ENCODE results near the gene GPR183. TPM values are rescaled to one million over a fixed set of nuclear protein-coding genes. Genes with fewer than 3 reads are reported as not detected.

GPR183 gene
- total RNA-seq, 1 donor from 2014 or later: 12.0 TPM

GRCh38 chr13:99347911-99348451 is 40.8 kb upstream of the GPR183 start:
- H3K27me3 ChIP-seq: no peaks in the 10 kb centered on the region
- H3K4me3 ChIP-seq: no peak overlapping the region
- TF ChIP-seq POLR2A (IDR thresholded peaks at IDR 0.05) (no peak), POLR2AphosphoS5 (IDR thresholded peaks at IDR 0.05; ENCODE audit: insufficient read depth in 1 of 2, low read depth in 1 of 2) (no peak), CTCF (IDR thresholded peaks at IDR 0.05) (no peak)
- no peaks in the 10 kb centered on the region for H3K4me1 ChIP-seq
- H3K27ac ChIP-seq: no peak overlapping the region
- intact Hi-C loops (cut with DNase I): no loop called here
- H3K36me3 ChIP-seq: peaks cover 0 to 15% of the 10 kb centered on the region in 2 donors
- no peak for DNase-seq (ENCODE audit: extremely low spot score in 2 of 2)
- no peaks in the 10 kb centered on the region for H3K9me3 ChIP-seq

DNA sequence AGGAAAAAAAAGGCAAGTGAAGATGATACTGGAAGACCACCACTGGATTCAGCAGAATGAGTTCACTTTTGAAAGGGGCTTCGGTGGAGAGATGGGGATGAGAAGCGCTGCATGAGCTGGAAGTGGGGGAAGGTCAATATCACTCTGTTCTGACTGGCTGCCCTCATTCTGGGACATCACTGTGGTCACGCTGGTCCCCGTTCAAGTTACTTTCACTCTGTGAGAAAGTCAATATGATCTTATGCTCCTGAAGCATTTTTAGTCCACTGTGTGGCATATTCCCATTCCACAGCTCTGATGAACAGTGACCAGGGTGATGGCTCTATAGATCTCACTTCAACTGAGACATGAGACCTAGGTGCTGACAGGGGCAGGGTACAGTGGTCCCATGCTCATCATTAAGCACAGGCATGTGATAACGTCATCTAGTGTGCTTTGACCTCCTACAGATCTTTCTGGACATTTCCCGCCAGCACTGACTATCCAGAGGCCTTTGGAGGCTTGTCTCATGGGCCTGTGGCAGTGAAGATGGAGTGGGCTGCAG is 40.2 kb upstream of the GPR183 start:
- no peak for DNase-seq (ENCODE audit: extremely low spot score in 2 of 2)
- no peaks in the 10 kb centered on the region for H3K9me3 ChIP-seq
- no peaks in the 10 kb centered on the region for H3K4me1 ChIP-seq
- H3K4me3 ChIP-seq: no peak overlapping the region
- peaks cover 0 to 18% of the 10 kb centered on the region in 2 donors for H3K36me3 ChIP-seq
- intact Hi-C loops (cut with DNase I): no loop called here
- no peak overlapping the region for H3K27ac ChIP-seq
- TF ChIP-seq POLR2AphosphoS5 (IDR thresholded peaks at IDR 0.05; ENCODE audit: insufficient read depth in 1 of 2, low read depth in 1 of 2): no peak
- TF ChIP-seq CTCF (IDR thresholded peaks at IDR 0.05): no peak
- no peak for TF ChIP-seq POLR2A (IDR thresholded peaks at IDR 0.05)
- no peaks in the 10 kb centered on the region for H3K27me3 ChIP-seq

DNA sequence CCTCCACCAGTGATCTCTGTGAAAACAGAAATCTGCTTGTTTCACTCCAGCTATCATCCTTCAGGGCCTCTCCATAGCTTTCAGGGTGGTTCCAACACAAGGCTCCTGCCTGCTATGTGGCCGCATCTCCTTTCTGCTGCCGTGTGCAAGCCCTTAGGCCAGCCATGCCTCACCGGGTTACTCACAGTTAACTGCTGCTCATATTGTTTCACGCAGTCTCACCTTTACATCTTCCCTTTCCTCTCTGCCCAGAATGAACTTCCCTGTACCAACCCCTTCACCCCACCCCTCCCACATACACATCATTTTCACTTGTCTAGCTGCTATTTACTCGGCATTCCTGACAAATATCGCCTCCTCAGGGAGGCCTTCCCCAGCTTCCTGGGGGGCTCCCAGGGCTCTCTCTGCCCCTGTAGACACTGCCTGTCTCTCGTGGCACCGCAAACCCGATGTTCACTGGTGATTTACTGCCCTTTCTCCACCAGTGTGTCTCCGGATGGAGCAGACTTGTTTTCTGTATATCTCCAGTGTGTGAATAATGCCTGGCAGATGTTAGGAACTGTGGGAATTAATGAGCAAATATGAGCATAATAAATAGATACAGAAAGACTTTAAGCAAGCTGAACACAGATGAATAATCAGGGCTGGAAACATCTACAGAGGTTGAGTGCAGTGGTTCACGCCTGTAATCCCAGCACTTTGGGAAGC is 39.3 kb upstream of the GPR183 start:
- H3K4me1 ChIP-seq: no peaks in the 10 kb centered on the region
- H3K9me3 ChIP-seq: no peaks in the 10 kb centered on the region
- H3K36me3 ChIP-seq: peaks cover 0 to 20% of the 10 kb centered on the region in 2 donors
- H3K27ac ChIP-seq: no peak overlapping the region
- no peak overlapping the region for H3K4me3 ChIP-seq
- H3K27me3 ChIP-seq: no peaks in the 10 kb centered on the region
- TF ChIP-seq CTCF (IDR thresholded peaks at IDR 0.05) (no peak), POLR2AphosphoS5 (IDR thresholded peaks at IDR 0.05; ENCODE audit: insufficient read depth in 1 of 2, low read depth in 1 of 2) (no peak), POLR2A (IDR thresholded peaks at IDR 0.05) (no peak)
- DNase-seq (ENCODE audit: extremely low spot score in 2 of 2): no peak
- intact Hi-C loops (cut with DNase I): no loop called here

DNA sequence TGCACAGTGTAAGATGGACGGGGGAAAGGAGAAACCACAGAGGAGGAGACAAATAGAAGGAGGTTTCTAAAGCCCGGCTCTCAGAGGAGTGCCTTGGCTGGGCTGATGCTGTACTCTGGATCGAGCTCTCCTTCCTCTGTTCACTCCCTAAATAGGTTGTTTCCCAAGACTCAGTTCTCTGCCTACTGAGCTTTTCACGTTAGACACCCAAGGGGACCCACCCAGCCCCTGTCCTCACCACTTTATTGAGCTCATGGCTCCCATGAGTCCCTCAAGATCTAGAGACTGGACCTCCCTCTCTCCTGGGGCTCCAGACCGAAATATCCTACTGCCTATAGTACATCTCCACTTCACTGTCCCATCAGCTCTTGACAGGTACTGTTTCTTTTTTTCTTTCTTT is 38.1 kb upstream of the GPR183 start:
- Histone ChIP-seq H3K36me3 (peaks cover 0 to 28% of the 10 kb centered on the region in 2 donors), H3K27ac (no peak overlapping the region), H3K9me3 (no peaks in the 10 kb centered on the region), H3K27me3 (no peaks in the 10 kb centered on the region), H3K4me3 (no peak overlapping the region), H3K4me1 (no peaks in the 10 kb centered on the region)
- intact Hi-C loops (cut with DNase I): no loop called here
- DNase-seq (ENCODE audit: extremely low spot score in 2 of 2): no peak
- TF ChIP-seq CTCF (IDR thresholded peaks at IDR 0.05): no peak
- TF ChIP-seq POLR2AphosphoS5 (IDR thresholded peaks at IDR 0.05; ENCODE audit: insufficient read depth in 1 of 2, low read depth in 1 of 2): no peak

All from vagina (tissue), 2 donors.